ENCODE measurements around the gene CAMK2A. TPM values are rescaled to one million over a fixed set of nuclear protein-coding genes. Genes with fewer than 3 reads are reported as not detected.

CAMK2A gene
- total RNA-seq, 1 donor from 2014 or later: 0.30 TPM

GRCh38 chr5:150172556-150172955 lies 117.0 kb downstream of the CAMK2A start:
- H3K4me1 Mint-ChIP-seq: peaks cover 8% of the 10 kb centered on the region
- peaks cover 47% of the 10 kb centered on the region for H3K27me3 Mint-ChIP-seq (ENCODE audit: low read depth)
- H3K4me3 Mint-ChIP-seq: no peak overlapping the region
- H3K36me3 Mint-ChIP-seq (ENCODE audit: low read depth): no peaks in the 10 kb centered on the region
- H3K9me3 Mint-ChIP-seq: no peaks in the 10 kb centered on the region
- no peak for TF ChIP-seq CTCF (conservative IDR thresholded peaks at IDR 0.05)
- H3K27ac Mint-ChIP-seq (ENCODE audit: unreplicated experiment): no peak overlapping the region
- DNase-seq (ENCODE audit: low read depth, low spot score): no peak

- Mint-ChIP-seq H3K9me3 (no peaks in the 10 kb centered on the region), H3K36me3 (ENCODE audit: low read depth) (no peaks in the 10 kb centered on the region), H3K27me3 (ENCODE audit: low read depth) (peaks cover 51% of the 10 kb centered on the region), H3K27ac (ENCODE audit: unreplicated experiment) (no peak overlapping the region), H3K4me1 (peaks cover 10% of the 10 kb centered on the region), H3K4me3 (no peak overlapping the region)
- TF ChIP-seq CTCF (conservative IDR thresholded peaks at IDR 0.05): no peak
- no peak for DNase-seq (ENCODE audit: low read depth, low spot score)
Measured at GRCh38 chr5:150172145-150172544, 117.4 kb downstream of the CAMK2A start.

Other genes starting within 250 kb of the CAMK2A start
- not detected in 2 replicates for gene CSF1R, start 203.2 kb downstream of the CAMK2A start, total RNA-seq
- gene PDGFRB, start 133.9 kb downstream of the CAMK2A start, total RNA-seq: 10.8 and 15.3 TPM in 2 replicates
- not detected in 2 replicates for gene CDX1, start 123.0 kb downstream of the CAMK2A start, total RNA-seq
- not detected in 2 replicates for gene SLC6A7, start 99.7 kb downstream of the CAMK2A start, total RNA-seq
- 0.25 and 0.51 TPM in 2 replicates for gene ARSI, start 13.1 kb upstream of the CAMK2A start, total RNA-seq
- gene TCOF1, start 67.9 kb upstream of the CAMK2A start, total RNA-seq: 91.1 and 96.0 TPM in 2 replicates
- 6.3 and 7.3 TPM in 2 replicates for gene CD74, start 123.1 kb upstream of the CAMK2A start, total RNA-seq
- 2,170 and 2,213 TPM in 2 replicates for gene RPS14, start 160.0 kb upstream of the CAMK2A start, total RNA-seq
- gene NDST1, start 218.4 kb upstream of the CAMK2A start, total RNA-seq: 108 and 112 TPM in 2 replicates

Data from neural crest cell (in vitro differentiated cells).